Activated CD4-positive, alpha-beta T cell treated with anti-CD3 and anti-CD28 coated beads, Interleukin-2, amount 50 U/mL, for 48 hours (primary cell): Measurements from ENCODE around the gene COL10A1.

Experiments
- DNase-seq, 2 experiments: peaks; one replicate each; pipeline ENCODE4 v3.0.0-alpha.2; 2020

The COL10A1 gene

DNA sequence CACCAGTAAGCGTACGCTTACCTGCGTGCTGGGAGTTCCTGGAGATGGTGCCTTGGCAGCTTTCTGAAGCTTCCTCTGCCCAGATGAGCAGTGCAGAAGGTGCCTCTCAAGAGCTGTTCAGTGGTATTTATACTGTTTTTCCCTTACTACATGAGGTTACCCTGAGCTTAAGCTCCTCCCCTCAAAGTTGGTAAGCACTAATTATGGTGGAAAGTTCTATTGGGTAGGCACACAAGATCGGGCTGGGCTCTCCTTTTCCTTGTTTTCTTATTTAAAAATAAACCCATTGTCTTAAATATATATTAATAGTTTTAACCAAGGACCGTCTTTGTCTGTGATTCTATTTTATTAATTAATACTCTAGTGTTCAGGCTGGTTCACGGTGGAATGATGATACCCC, at the start of gene COL10A1:
Gene COL10A1, minus strand, starts transcription at position 101 of the 400 bp plus-strand sequence. CDS start 640 bp downstream, outside the sequence.
- DNase-seq, result no peak

DNA sequence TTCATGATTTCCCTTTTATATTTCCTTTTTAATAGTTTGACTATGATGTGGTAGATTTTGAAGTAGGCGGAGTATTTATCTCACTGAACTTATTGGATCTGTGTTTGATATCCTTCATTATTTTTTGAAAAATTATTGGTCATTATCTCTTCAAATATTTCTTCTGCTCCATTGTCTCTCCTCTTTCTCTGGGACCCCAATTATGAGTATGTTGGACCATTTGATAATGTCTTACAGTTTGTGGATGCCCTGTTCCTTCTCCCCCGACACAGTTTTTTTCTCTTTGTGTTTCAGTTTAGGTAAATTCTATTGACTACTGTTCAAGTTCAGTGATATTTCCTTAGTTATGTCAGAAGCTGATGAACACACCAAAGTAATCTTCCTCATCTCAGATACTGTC, 49.4 kb upstream of the COL10A1 start:
- DNase-seq, result no peak

DNA sequence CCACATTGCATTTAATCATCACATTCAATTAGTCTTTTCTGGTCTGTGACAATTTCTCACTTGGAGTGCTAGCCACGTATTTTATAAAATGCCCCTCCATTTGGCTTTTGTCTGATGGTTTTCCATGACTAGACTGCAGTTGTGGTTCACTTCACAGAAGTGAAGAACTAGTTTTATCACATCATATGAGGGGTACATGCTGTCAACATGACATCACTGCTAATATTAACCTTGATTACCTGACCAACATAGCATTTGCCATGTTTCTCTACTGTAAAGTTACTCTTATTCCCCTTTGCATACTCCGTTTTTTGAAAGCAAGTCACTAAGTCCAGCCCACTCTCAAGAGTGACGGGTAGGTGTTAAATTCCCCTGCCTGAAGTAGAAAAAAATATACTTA, 48.0 kb upstream of the COL10A1 start:
- DNase-seq, result no peak

DNA sequence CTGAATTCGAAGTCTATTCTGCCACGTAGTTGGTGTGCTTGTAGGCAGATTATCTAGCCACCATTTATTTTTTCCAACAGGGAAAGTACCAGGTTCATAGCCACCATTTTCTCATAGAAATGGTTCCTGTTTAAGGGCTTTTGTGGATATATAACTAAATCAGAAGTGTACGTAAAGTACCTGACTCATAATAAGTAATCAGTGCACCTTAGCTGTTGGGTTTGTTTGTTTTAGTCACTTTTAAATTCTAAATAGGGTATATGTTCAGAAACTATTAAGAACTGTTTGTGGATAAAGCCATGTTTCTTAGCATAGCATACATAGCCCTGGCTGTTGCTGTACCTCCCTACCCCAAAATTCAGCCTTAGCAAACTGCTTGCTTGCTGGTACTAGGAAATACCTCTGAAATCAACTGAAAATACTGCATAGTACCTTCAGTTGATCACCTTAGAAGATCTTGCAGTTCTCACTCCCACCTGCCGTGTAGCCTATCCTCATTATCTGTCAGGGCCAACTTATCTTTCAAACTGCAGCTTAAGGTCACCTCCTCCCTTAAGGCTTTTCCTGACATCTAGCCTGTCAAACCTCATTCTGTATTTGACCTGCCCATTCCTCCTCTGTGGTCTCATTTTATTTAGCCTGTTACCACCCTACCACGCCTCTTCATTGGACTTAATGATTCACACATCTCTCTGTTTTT, 44.6 kb upstream of the COL10A1 start:
- no peak for DNase-seq

DNA sequence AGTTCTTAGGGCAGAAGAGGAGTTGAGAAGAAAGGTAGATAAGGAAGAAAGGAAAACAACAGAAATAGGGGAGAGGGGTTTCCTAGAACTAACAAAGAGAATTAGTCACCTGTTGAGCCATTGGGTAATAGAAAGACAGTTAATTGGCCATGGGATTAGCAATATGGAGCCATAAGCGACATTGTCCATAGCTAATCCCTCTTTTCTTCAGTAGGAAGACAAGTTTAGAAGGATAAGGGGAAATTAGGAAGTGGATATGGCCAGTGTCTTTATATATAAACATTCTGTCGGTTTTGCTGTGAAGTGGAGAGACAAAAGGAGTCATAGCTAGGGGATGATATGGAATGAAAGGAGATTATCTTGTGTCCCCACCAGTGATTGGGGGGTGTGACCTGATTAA, 43.9 kb upstream of the COL10A1 start:
- no peak for DNase-seq

DNA sequence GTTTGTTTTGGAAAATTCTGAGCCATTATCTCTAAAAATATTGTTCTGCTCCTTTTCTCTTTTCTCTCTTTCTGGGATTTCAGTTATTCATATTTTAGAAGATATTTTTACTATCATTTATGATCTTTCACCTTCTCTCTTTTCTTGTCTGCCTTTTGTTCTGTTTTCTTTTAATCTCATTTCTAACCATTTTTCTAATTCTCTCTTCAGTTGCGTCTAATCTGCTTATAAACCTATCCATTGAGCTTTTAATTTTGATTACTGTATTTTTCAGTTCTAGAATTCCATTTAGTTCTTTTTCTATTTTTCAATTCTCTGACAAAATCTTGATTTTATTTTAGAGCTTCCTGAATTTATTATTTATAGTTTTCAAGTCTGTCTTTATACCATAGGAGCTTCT, 42.2 kb upstream of the COL10A1 start:
- DNase-seq, result no peak

DNA sequence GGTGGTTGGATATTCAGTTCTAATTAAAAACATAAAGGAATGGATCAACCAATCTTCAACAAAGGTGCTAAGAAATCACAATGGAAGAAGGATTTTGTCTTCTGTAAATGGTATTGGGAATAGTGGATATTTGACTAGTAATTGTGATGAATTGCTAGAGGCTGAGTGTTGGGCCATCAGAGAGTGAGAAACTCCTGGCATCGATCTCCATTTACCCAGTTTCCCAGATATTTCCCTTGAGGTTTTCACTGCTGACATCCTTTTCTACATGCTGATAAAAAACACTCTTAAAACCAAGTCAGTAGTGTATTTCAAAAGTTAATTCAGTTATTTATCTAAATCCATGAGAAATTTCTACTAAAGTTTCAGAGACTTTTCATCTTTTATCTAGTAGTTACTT, 40.4 kb upstream of the COL10A1 start:
- no peak for DNase-seq

DNA sequence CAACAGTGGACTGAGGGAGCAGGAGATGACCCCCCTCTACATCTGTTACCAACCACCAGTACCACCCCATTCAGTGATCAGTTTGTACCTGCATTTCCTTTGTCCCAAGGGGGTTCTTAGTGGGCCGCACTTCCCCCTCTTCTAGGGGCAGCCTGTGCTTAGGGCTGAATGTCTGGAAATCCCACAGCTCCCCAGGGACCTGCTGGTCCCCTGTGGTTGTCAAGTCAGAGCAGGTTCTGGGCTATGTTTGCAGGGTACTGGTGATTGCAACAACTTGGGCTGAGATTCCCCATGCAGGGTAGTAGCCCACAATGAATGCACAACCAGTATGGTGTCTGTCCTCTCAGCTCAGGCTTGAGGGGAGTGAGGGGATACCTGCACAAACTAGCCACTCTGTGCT, 39.7 kb upstream of the COL10A1 start:
- DNase-seq, result no peak

DNA sequence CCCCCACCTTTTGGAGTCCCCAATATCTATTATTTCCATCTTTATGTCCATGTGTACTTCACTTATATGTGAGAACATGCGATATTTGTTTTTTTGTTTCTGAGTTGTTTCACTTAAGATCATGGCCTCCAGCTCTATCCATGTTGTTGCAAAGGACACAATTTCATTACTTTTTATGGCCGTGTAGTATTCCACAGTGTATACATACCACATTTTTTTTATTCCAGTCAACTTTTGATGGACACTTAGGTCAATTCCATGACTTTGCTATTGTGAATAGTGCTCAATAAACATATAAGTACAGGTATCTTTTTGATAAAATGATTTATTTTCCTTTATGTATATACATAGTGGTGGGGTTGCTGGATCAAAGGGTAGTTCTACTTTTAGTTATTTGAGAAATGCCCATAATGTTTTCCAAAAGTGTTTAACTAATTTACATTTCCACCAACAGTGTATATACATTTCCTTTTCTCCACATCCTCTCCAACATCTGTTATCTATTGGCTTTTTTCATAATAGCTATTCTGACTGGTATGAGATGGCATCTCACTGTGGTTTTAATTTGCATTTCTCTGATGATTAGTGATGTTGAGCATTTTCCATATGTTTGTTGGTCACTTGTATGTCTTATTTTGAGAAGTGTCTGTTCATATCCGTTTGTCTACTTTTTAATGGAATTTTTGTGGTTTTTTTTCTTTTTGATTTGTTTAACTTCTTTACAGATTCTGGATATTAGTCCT, 34.0 kb upstream of the COL10A1 start:
- no peak for DNase-seq

DNA sequence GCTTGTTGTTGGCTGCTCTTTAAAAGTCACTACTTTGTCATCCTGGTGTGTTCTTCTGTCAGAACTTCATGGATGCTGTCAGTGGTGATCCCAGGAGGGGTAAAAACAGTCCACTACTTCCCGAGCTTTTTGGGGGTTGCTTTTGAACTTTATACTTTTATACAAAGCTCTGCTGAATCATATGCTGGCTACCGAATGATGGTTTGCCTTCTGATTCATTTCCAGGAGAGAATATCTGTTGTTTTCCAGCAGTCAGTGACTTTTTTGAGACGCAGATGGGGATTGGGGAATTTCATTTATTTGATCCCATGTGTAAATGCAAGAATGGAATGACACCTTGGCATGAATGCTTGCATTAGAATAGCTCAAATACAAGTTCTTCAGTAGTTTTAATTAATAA, 32.7 kb upstream of the COL10A1 start:
- DNase-seq, result no peak

DNA sequence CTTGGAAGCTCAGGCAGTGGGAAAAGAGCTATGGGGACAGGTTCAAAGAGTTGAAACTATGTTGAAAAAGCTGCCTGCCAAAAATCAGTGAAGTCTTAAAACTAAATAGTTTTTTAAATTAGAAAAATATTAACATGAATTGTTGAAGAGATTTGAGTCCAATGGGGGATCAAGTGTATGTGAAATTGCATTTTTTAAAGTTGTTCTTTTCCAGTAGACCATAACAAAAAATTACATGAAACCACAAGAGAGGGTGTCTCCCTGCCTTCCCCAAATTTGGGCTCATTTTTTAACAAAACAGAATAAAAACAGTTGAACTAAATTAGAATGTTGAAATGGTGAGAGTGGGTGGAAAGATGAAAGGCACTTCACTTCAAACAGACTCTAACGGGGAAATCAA, 31.5 kb upstream of the COL10A1 start:
- no peak for DNase-seq

DNA sequence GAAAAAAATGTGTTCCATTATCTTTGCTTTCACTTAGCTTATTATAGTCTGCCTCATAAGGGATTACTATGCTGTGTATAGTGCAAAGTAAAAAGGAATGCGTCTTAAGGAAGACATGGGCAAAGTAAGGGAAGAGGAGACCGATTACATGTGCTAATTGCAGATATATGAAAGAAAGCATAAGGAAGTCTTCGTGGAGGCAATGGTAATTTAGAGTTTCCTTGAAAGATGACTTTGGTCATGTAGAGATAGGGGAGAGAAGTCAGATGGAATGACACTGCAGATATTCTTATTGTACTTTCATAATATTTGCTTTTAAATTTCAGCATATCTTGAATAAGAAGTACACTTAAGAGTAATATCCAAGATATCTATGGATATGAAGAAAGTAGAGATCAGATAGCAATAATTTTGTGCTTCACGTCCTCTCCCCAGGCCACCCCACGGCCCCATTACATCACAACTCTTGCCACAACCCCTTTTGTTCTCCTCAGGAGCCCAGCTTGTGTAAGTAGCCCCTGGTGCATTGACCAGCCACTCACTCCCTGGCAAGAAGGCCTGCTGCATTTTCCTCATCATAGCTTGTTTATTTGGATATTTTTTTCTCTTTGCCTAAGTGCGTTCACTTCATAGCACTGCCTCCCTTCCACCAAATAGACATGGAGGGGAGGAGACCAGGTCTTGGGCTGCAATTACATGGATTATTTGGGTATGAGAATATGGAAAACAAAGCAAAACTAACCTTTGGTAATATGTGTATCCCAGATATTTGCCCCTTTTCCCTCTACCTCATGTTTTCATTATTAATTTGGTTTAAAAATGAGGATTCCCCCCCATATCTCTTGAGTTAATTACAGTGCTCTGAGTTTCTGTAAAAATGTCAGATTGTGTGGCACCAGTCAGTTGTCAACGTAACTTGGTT, 30.7 kb upstream of the COL10A1 start:
- DNase-seq, result no peak

DNA sequence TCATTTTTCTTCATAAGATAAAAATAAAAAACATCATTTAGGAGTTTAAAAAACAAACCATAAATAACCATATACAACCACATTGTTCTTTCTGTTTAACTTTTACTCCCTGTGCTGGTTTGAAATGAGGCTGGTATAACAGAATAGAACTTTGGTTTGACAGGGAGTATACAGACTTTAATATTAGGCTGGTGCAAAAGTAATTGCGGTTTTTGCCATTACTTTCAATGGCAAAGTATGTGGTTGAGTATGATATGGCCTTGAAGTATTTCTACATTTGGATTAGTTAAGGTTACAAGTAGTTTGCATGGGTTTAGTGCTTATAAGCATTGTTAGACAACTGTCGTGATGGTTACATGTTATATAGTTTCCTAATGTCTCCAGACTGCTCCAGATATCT, 29.0 kb upstream of the COL10A1 start:
- no peak for DNase-seq

DNA sequence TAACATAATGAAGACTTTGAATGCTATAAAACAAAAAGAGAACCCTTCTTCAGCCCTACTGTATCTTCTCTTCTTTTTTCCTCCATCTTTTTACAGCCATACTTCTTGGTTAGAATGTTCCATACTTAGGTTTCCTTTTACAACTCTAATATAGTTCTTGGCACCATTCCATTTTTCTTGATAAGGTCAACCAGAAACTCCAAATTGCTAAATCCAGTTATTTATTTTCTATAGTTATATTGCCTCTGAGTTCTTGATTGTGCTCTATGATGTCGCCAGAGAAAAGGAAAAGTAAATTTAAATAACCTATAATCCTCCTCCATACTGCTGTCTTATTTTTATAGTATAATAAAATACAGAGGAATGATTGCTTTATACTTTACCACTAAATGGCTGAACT, 26.7 kb upstream of the COL10A1 start:
- no peak for DNase-seq

DNA sequence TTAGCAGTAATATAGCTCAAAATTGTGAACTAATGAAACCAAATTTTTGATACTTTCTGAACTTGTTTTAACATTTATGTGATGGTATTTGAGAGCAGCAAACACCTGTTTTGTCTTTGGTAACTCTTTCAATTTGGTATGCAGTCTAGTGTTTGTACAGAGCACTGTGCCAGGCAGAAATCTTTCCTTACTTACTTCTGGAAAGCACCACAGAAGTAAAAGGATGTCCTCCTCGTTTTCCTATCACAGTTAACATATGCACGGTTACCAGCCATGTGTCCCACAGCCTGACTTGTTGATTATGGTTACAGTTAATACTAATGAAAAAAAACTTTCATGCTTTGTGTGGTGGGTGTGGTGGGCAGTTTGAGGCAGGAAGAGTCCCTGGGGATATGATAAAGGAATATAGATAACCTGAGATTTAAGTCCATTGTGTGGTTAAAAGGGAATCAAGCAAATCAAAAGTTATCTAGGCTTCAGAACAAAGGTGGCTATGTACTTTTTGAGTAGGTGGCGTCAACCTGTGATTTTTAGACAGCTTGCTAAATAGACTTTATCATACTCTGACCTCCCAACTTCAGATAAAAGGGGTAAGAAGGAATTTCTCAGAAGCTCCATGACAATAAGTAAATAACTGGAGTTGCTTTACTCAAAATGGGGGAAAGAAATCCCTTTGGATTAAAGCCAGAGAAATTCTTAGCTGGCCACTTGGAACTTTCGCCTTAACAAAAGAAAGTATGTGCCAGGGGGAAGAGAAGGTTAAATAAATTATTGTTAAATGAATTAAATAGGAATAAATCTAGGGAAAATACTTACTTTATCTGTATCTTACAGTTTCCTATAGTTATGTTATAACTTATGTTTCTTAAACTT, 20.1 kb upstream of the COL10A1 start:
- no peak for DNase-seq

DNA sequence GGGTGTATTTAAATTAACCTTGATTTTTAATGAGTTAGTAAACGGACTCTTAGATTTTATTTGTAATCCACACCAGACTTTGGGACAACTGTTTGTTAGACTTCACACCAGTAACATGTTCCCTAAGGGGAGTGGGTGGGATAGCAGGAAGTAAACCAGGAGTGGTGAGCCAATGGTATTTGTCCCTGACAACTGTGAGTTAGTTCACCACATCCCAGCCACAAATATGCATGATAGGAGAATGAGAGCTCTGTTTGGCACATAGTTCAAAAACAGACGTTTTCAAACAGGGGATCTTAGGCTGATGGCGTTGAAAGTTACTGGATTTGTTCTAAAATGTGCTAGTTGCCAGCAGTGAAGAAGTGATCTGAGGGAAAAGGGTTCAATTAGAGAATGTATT, 18.7 kb upstream of the COL10A1 start:
- DNase-seq, result no peak

DNA sequence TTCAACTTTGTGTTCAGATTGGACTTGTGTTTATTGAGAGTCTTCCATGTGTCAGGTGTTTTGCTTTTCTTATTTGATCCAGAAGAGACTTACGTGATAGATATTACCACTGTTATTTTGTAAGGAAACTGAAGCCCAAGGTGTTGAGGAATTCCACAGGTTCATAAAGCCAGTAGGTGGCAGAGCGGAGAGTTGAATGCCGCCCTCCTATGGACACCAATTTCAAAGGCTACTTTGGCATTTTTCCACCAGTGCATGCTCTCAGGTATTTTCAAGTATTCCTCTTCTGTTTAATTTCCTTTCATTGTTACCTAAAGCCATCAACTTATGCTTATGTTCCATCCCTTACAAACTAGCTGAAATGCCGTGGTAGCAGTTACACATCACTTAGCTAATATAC, 14.0 kb upstream of the COL10A1 start:
- DNase-seq, result no peak

DNA sequence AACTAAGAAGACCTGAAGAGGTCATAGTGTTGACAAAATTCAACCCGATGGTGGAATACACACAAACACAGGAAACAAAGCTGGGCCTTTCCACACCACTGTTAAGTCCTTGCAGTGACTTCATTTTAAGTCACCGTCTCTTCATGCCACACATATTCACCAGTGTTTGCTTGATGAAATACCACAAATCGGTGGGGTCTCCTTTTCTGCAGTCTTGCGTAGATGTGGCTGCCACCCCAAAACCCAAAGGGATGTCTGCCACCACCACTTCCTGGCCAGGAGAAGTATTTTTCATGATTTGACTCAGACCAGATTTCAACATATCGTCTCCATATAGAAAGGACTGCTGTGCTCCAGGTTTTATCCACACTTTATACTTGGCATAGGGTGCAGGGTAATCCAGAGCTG, 11.0 kb upstream of the COL10A1 start:
- peak in 1 of 2 experiments; percentile 17 for DNase-seq

DNA sequence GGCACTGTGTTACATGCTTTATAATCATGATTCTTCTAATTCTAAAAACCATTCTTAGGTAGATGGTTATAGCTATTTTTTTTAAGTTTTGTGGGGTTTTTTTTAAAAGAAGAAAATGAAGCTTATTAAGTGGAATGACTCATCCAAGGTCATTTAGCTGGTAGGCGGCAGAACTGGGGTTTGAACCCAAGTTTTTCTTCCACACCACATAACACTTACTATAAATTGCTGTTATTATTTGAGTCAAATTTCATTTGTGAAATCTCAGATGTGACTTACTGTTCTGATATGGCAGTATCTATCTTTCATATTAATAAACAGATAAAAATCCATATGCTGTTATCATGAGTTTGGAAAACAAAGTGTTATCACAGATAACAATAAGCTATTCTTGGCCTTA, 10.4 kb upstream of the COL10A1 start:
- no peak for DNase-seq

DNA sequence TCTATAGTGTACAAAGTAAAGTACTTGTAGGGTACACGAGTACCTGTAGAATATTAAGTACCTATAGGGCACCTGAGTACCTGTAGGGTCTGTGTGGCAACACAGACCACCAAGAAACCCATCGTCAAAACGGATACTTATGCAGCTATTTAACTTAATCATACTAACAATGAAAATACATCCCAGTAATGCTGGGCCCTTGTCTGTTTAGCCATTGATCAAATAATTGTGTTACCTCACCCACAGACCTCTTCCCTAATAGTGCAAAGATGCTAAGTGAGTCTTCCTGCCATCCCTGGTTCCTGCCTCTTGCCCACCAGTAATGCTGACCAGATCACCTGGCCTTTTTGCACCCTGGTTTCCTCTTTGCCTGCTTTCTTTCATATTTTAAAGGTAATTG, 7.5 kb upstream of the COL10A1 start:
- DNase-seq, result no peak

DNA sequence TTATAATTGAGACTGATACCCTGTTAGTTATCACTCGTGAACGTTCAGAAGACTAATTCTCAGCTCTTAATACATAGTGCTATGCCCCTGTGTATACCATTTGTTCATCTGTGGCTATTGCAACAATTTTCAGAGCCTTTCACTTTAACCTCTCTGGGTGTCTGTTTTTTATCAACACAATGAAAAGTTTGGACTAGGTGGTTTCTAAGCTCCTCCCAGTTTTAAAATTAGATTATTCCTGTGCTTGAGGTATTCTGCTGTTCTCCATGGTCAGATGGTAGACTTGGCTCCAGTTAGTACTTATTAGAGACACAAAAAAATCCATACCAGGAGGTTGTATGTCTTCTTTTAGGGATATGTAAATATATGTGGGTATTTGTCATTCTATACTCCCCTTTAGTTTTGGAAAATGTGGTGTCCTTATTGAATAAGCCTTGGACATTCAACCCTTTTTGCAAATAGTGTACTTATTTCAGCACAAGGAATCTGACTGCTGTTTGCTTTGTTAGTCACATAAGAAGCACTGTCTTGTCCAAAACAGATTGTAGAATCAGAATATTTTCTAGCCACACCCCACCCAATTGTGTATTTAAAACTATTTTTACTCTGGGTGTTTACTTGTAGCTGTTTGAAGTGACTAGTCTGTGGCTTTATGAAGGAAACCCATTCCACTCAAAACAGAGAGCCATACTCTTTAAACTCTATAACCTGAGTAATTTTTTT, 2.0 kb upstream of the COL10A1 start:
- DNase-seq, result no peak

DNA sequence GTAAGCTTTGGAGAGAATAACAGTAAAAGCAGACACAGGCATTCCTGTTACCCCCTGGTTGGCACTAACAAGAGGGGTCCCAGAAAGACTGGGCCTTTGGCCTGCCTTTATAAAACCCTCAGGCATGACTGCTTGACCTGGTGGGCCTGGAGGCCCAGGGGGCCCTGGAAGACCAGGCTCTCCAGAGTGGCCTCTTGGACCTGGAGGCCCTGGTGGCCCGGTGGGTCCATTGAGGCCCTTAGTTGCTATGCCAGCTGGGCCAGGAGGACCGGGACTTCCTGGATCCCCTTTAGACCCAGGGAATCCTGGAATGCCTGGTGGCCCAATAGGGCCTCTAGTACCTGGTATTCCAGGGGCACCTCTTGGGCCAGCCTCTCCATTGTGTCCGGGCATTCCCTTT, 5.5 kb downstream of the COL10A1 start:
- DNase-seq, result no peak
